Small intestine (tissue), 16 donors: ENCODE results near the gene TSSK2. TPM values are rescaled to one million over a fixed set of nuclear protein-coding genes. Genes with fewer than 3 reads are reported as not detected.
"Not testable (repeated sequence)": the region's sequence is repeated elsewhere in the genome, so short reads cannot be mapped to it uniquely, and the experiment has no call there.

Experiments used
- DNase-seq, 2 donors: peaks; one replicate each; pipeline versions ENCODE4 v3.0.0 to v3.0.0-alpha.2; 2013
- FAIRE-seq: peaks from 2 replicates; lab custom pipeline; 2012; peaks lifted over from hg19 to GRCh38; lab: Jason Lieb, UNC
- H3K27ac ChIP-seq, 3 donors: one replicate each; pipeline ENCODE4 v1.5.1; 2013; ENCODE audit warnings: low read length in 2 of 3, mild to moderate bottlenecking in 2 of 3, control low read depth in 1 of 3, inconsistent platforms in 1 of 3, low read depth in 1 of 3, moderate library complexity in 1 of 3
- H3K27me3 ChIP-seq, 3 donors: one replicate each; pipeline ENCODE4 v1.6.1; 2013; ENCODE audit warnings: low read length in 3 of 3, inconsistent platforms in 1 of 3; ENCODE audit not compliant: control insufficient read depth in 3 of 3, insufficient read depth in 3 of 3
- H3K36me3 ChIP-seq, 3 donors: one replicate each; pipeline ENCODE4 v1.6.1; 2013; ENCODE audit warnings: low read length in 3 of 3, inconsistent platforms in 1 of 3, low read depth in 1 of 3, mild to moderate bottlenecking in 1 of 3, moderate library complexity in 1 of 3; ENCODE audit not compliant: control insufficient read depth in 3 of 3, insufficient read depth in 2 of 3
- H3K4me1 ChIP-seq, 3 donors: one replicate each; pipeline ENCODE4 v1.6.1; 2013; ENCODE audit warnings: low read length in 2 of 3, inconsistent platforms in 1 of 3, low read depth in 1 of 3, mild to moderate bottlenecking in 1 of 3, moderate library complexity in 1 of 3; ENCODE audit not compliant: control insufficient read depth in 3 of 3, insufficient read depth in 2 of 3
- H3K4me3 ChIP-seq, 3 donors: one replicate each; pipeline ENCODE4 v1.5.1; 2013; ENCODE audit warnings: low read length in 3 of 3, control low read depth in 1 of 3, inconsistent platforms in 1 of 3, low read depth in 1 of 3, mild to moderate bottlenecking in 1 of 3, moderate library complexity in 1 of 3
- H3K9me3 ChIP-seq, 2 donors: one replicate each; pipeline ENCODE4 v1.6.1; 2013; ENCODE audit warnings: low read depth in 1 of 2, low read length in 1 of 2; ENCODE audit not compliant: control insufficient read depth in 2 of 2, insufficient read depth in 1 of 2
- WGBS, 3 donors: extraction: QIAGEN DNeasy Blood & Tissue Kit; methylation state at CpG; one replicate each; pipeline ENCODE4 v1.1.7; 2013; 5-methylcytosine and 5-hydroxymethylcytosine counted together
- long read RNA-seq, 10 donors: transcript quantifications; one replicate each; lab custom pipeline, GENCODE V29; 2026
- polyA plus RNA-seq, 4 donors: library from polyadenylated mRNA; stranded (reverse) in 3 of 4; unstranded in 1 of 4; fragments of 200-250 nt in 3 of 4; fragments of 120-200 nt in 1 of 4; gene quantifications; one replicate each; pipeline versions ENCODE4 v1.2.1 to v1.2.3, GENCODE V29; 2013
- donor health status: healthy with polysubstance abuse.
- donor health status: control.
- donor health status: control.
- donor health status: Bipolar disorder and iron deficiency.
- donor health status: healthy.

The TSSK2 gene
- under 1 TPM in 1 of 4 donors, not detected in 3; 0.04 TPM for polyA plus RNA-seq
- long read RNA-seq, donor 1, partial matches to known transcripts: 0 of 1 reads
- long read RNA-seq, donor 1, other reads (novel, unspliced or antisense): 0 of 1 reads
- long read RNA-seq, donor 2: 0 reads
- long read RNA-seq, donor 3, partial matches to known transcripts: 0 of 3 reads
- long read RNA-seq, donor 3, other reads (novel, unspliced or antisense): 0 of 3 reads
- long read RNA-seq, donor 4: 0 reads
- long read RNA-seq, donor 5: 0 reads
- long read RNA-seq, donor 6, partial matches to known transcripts: 0 of 1 reads
- long read RNA-seq, donor 6, other reads (novel, unspliced or antisense): 0 of 1 reads
- long read RNA-seq, donor 7, partial matches to known transcripts: 0 of 1 reads
- long read RNA-seq, donor 7, other reads (novel, unspliced or antisense): 0 of 1 reads
- long read RNA-seq, donor 8: 0 reads
- long read RNA-seq, donor 9: 0 reads
- long read RNA-seq, donor 10, partial matches to known transcripts: 0 of 2 reads
- long read RNA-seq, donor 10, other reads (novel, unspliced or antisense): 0 of 2 reads

- FAIRE-seq (no peak), DNase-seq (no peak)
- peaks cover 6 to 50% (median 9%) of the 10 kb centered on the region in 3 donors for H3K36me3 ChIP-seq
- H3K27me3 ChIP-seq: no peaks in the 10 kb centered on the region
- WGBS, 3 donors: 89 to 93% (median 92%) methylated on average over 27 of the region's 27 CpGs
- no peak within 1 kb of the TSS for H3K27ac ChIP-seq
- no peaks in the 10 kb centered on the region for H3K9me3 ChIP-seq
- H3K4me3 ChIP-seq: no peak within 1 kb of the TSS
- no peaks in the 10 kb centered on the region for H3K4me1 ChIP-seq
Measured at GRCh38 chr22:19130959-19131684, at the start of gene TSSK2. TSS of gene TSSK2 (plus strand) at chr22:19131308. CDS start at chr22:19131400, 92 bp downstream.

GRCh38 chr22:19081351-19081750 is 49.8 kb upstream of the TSSK2 start:
- FAIRE-seq: no peak

GRCh38 chr22:19082101-19082500 is 49.0 kb upstream of the TSSK2 start:
- Histone ChIP-seq H3K27ac (no peak overlapping the region), H3K36me3 (peaks cover 8 to 32% (median 13%) of the 10 kb centered on the region in 3 donors), H3K9me3 (no peaks in the 10 kb centered on the region), H3K4me1 (no peaks in the 10 kb centered on the region), H3K4me3 (no peak overlapping the region), H3K27me3 (no peaks in the 10 kb centered on the region)
- DNase-seq: no peak
- no peak for FAIRE-seq
- 64 to 74% (median 72%) methylated on average over 3 of the region's 3 CpGs for WGBS, 3 donors

More at GRCh38 chr22:19081351-19081750, 49.8 kb upstream of the TSSK2 start:
- H3K27me3 ChIP-seq: no peaks in the 10 kb centered on the region
- no peak overlapping the region for H3K27ac ChIP-seq
- H3K9me3 ChIP-seq: no peaks in the 10 kb centered on the region
- no peak overlapping the region for H3K4me3 ChIP-seq
- no peak for DNase-seq
- WGBS, 3 donors: 83 to 87% (median 83%) methylated on average over 3 of the region's 3 CpGs
- no peaks in the 10 kb centered on the region for H3K4me1 ChIP-seq
- peaks cover 8 to 27% (median 9%) of the 10 kb centered on the region in 3 donors for H3K36me3 ChIP-seq

GRCh38 chr22:19082793-19083192 is 48.3 kb upstream of the TSSK2 start:
- FAIRE-seq (no peak), DNase-seq (no peak)
- Histone ChIP-seq H3K36me3 (peaks cover 8 to 37% (median 14%) of the 10 kb centered on the region in 3 donors), H3K9me3 (no peaks in the 10 kb centered on the region), H3K27me3 (no peaks in the 10 kb centered on the region), H3K4me3 (no peak overlapping the region), H3K27ac (no peak overlapping the region), H3K4me1 (no peaks in the 10 kb centered on the region)
- 87 to 98% (median 96%) methylated on average over 13 of the region's 13 CpGs for WGBS, 3 donors

- FAIRE-seq: not testable (repeated sequence)
- H3K36me3 ChIP-seq: peaks cover 8 to 44% (median 17%) of the 10 kb centered on the region in 3 donors
Measured at GRCh38 chr22:19084126-19084525, 47.0 kb upstream of the TSSK2 start.

DNA sequence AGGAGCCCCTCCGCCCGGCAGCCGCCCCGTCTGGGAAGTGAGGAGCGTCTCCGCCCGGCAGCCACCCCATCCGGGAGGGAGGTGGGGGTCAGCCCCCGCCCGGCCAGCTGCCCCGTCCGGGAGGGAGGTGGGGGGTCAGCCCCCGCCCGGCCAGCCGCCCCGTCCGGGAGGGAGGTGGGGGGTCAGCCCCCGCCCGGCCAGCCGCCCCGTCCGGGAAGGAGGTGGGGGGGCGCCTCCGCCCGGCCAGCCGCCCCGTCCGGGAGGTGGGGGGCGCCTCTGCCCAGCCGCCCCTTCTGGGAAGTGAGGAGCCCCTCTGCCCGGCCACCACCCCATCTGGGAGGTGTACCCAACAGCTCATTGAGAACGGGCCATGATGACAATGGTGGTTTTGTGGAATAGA is 46.5 kb upstream of the TSSK2 start:
- not testable (repeated sequence) for H3K4me1 ChIP-seq, DNase-seq, H3K4me3 ChIP-seq, H3K27ac ChIP-seq, H3K9me3 ChIP-seq, H3K27me3 ChIP-seq, FAIRE-seq
- peaks cover 8 to 47% (median 17%) of the 10 kb centered on the region in 3 donors for H3K36me3 ChIP-seq
- WGBS, 3 donors: 94 to 97% (median 94%) methylated on average over 11 to 32 of the region's 32 CpGs

More at GRCh38 chr22:19084126-19084525, 47.0 kb upstream of the TSSK2 start:
- 83 to 96% (median 96%) methylated on average over 4 to 30 of the region's 30 CpGs for WGBS, 3 donors
- H3K4me3 ChIP-seq, H3K4me1 ChIP-seq, DNase-seq, H3K27me3 ChIP-seq, H3K9me3 ChIP-seq, H3K27ac ChIP-seq: not testable (repeated sequence)

DNA sequence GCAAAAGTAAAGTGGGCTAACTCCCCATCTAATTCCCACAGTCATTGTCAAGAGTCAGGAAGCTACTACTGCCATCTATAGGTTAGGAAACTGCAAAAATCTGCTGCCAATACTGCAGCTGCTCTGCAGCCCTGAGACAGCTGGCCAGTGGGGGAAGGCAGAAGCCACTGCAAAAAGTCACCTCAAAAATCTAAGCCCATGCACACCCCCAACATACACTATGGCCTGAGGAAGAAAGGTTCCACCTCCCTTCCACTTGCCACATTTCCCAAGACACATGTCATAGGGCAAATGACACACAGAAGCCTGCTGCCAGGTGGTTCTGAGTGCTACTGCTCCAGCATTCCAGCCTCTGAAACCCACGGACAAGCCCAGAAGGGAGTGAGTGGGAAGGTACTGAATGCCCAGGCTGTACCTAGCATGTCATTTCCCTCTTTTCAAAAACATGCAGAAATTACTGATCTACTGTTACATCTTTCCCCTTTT is 45.8 kb upstream of the TSSK2 start:
- no peaks in the 10 kb centered on the region for H3K27me3 ChIP-seq
- H3K36me3 ChIP-seq: peaks cover 5 to 43% (median 17%) of the 10 kb centered on the region in 3 donors
- H3K27ac ChIP-seq: no peak overlapping the region
- DNase-seq (no peak), FAIRE-seq (no peak)
- H3K4me3 ChIP-seq: no peak overlapping the region
- WGBS, 3 donors: 32 to 72% (median 65%) methylated on average over 1 of the region's 1 CpG
- no peaks in the 10 kb centered on the region for H3K4me1 ChIP-seq
- H3K9me3 ChIP-seq: no peaks in the 10 kb centered on the region

GRCh38 chr22:19086417-19086816 is 44.7 kb upstream of the TSSK2 start:
- no peak overlapping the region for H3K27ac ChIP-seq
- no peaks in the 10 kb centered on the region for H3K27me3 ChIP-seq
- no peaks in the 10 kb centered on the region for H3K4me1 ChIP-seq
- WGBS, 3 donors: 94 to 99% (median 96%) methylated on average over 6 of the region's 6 CpGs
- H3K36me3 ChIP-seq: peaks cover under 1 to 37% (median 15%) of the 10 kb centered on the region in 3 donors
- H3K9me3 ChIP-seq: no peaks in the 10 kb centered on the region
- H3K4me3 ChIP-seq: no peak overlapping the region
- DNase-seq (no peak), FAIRE-seq (no peak)
